ENCODE results near the gene PACSIN1. TPM values are rescaled to one million over a fixed set of nuclear protein-coding genes. Genes with fewer than 3 reads are reported as not detected.

PACSIN1 gene
- total RNA-seq, 5 donors from 2014 or later (not counting 1 experiment from before 2014, with no cell fraction given) = 0.86 to 3.2 (median 2.4) TPM

GRCh38 chr6:34575326-34575725 lies 109.5 kb downstream of the PACSIN1 start:
- Mint-ChIP-seq H3K36me3 (no peaks in the 10 kb centered on the region), H3K27me3 (no peaks in the 10 kb centered on the region), H3K4me3 (no peak overlapping the region), H3K9me3 (no peaks in the 10 kb centered on the region), H3K27ac (no peak overlapping the region), H3K4me1 (peaks cover 2 to 7% (median 4%) of the 10 kb centered on the region in 3 donors)
- H3K4me1 ChIP-seq (ENCODE audit: control insufficient read depth in 1 of 2, extremely low read depth in 1 of 2, insufficient read depth in 2 of 2, low read length in 2 of 2) = no peaks in the 10 kb centered on the region
- ATAC-seq (replicated peaks in 1 of 4) (no peak), DNase-seq (no peak)
- no CpG with 5 or more reads among the region's 3 CpGs for WGBS (ENCODE audit: insufficient coverage)
- ChIA-PET POLR2A (interaction anchor here in 1 of 2 donors (0.6 kb wide), 1 partner anchor 1208 kb away, joined by 5 read pairs; no protein-coding TSS in a partner anchor), CTCF (interaction anchor here in 1 of 2 donors (0.6 kb wide), 1 partner anchor 558 kb away, joined by 3 read pairs; no protein-coding TSS in a partner anchor)
- H3K36me3 ChIP-seq (ENCODE audit: control insufficient read depth in 2 of 2, extremely low read depth in 1 of 2, insufficient read depth in 1 of 2, low read length in 1 of 2) = no peaks in the 10 kb centered on the region
- no peak overlapping the region for H3K4me3 ChIP-seq (ENCODE audit: control insufficient read depth in 1 of 2, extremely low read depth in 1 of 2, low read length in 1 of 2)
- peaks cover 0 to 24% of the 10 kb centered on the region in 2 experiments for H3K27me3 ChIP-seq (replicated peaks in 1 of 2; ENCODE audit: control insufficient read depth in 2 of 2, extremely low read depth in 1 of 2, insufficient read depth in 2 of 2, low read length in 1 of 2)
- H3K9me3 ChIP-seq = no peaks in the 10 kb centered on the region
- no peak overlapping the region for H3K27ac ChIP-seq (ENCODE audit: low read length)

- H3K36me3 Mint-ChIP-seq = no peaks in the 10 kb centered on the region
- H3K9me3 Mint-ChIP-seq = no peaks in the 10 kb centered on the region
- WGBS (ENCODE audit: insufficient coverage) = 86% methylated on average over 16 of the region's 18 CpGs
- ATAC-seq (replicated peaks in 1 of 4) (no peak), DNase-seq (no peak)
- no peaks in the 10 kb centered on the region for H3K36me3 ChIP-seq (ENCODE audit: control insufficient read depth in 2 of 2, extremely low read depth in 1 of 2, insufficient read depth in 1 of 2, low read length in 1 of 2)
- H3K4me1 ChIP-seq (ENCODE audit: control insufficient read depth in 1 of 2, extremely low read depth in 1 of 2, insufficient read depth in 2 of 2, low read length in 2 of 2) = no peaks in the 10 kb centered on the region
- H3K27ac Mint-ChIP-seq = no peak overlapping the region
- ChIA-PET POLR2A (no interaction called here), CTCF (no interaction called here)
- no peaks in the 10 kb centered on the region for H3K9me3 ChIP-seq
- no peak overlapping the region for H3K4me3 ChIP-seq (ENCODE audit: control insufficient read depth in 1 of 2, extremely low read depth in 1 of 2, low read length in 1 of 2)
- peaks cover 0 to 15% of the 10 kb centered on the region in 2 experiments for H3K27me3 ChIP-seq (replicated peaks in 1 of 2; ENCODE audit: control insufficient read depth in 2 of 2, extremely low read depth in 1 of 2, insufficient read depth in 2 of 2, low read length in 1 of 2)
- H3K4me3 Mint-ChIP-seq = no peak overlapping the region
- H3K27ac ChIP-seq (ENCODE audit: low read length) = no peak overlapping the region
- H3K4me1 Mint-ChIP-seq = peaks cover 2 to 7% (median 4%) of the 10 kb centered on the region in 3 donors
- no peaks in the 10 kb centered on the region for H3K27me3 Mint-ChIP-seq
Observed at GRCh38 chr6:34576286-34576955, 110.5 kb downstream of the PACSIN1 start.

GRCh38 chr6:34578445-34579262 lies 112.8 kb downstream of the PACSIN1 start:
- Histone ChIP-seq H3K9me3 (no peaks in the 10 kb centered on the region), H3K36me3 (ENCODE audit: control insufficient read depth in 2 of 2, extremely low read depth in 1 of 2, insufficient read depth in 1 of 2, low read length in 1 of 2) (peaks cover 0 to 3% of the 10 kb centered on the region in 2 donors), H3K4me1 (ENCODE audit: control insufficient read depth in 1 of 2, extremely low read depth in 1 of 2, insufficient read depth in 2 of 2, low read length in 2 of 2) (no peaks in the 10 kb centered on the region), H3K27me3 (replicated peaks in 1 of 2; ENCODE audit: control insufficient read depth in 2 of 2, extremely low read depth in 1 of 2, insufficient read depth in 2 of 2, low read length in 1 of 2) (peaks cover 0 to 4% of the 10 kb centered on the region in 2 experiments), H3K4me3 (ENCODE audit: control insufficient read depth in 1 of 2, extremely low read depth in 1 of 2, low read length in 1 of 2) (no peak overlapping the region), H3K27ac (ENCODE audit: low read length) (no peak overlapping the region)
- H3K4me3 Mint-ChIP-seq = no peak overlapping the region
- POLR2A ChIA-PET = interaction anchor here in 1 of 2 donors (0.6 kb wide), 1 partner anchor 1670 kb away, joined by 5 read pairs; no protein-coding TSS in a partner anchor
- no peak for ATAC-seq (replicated peaks in 1 of 4)
- H3K27me3 Mint-ChIP-seq = no peaks in the 10 kb centered on the region
- CTCF ChIA-PET = interaction anchor here in 1 of 2 donors (0.7 kb wide), 1 partner anchor 401 kb away, joined by 4 read pairs; no protein-coding TSS in a partner anchor
- 100% methylated on average over 2 of the region's 7 CpGs for WGBS (ENCODE audit: insufficient coverage)
- no peaks in the 10 kb centered on the region for H3K36me3 Mint-ChIP-seq
- no peak overlapping the region for H3K27ac Mint-ChIP-seq
- no peaks in the 10 kb centered on the region for H3K9me3 Mint-ChIP-seq
- DNase-seq = no peak
- peaks cover 2 to 7% (median 4%) of the 10 kb centered on the region in 3 donors for H3K4me1 Mint-ChIP-seq

GRCh38 chr6:34580707-34581560 lies 115.1 kb downstream of the PACSIN1 start:
- H3K27ac Mint-ChIP-seq = peak overlapping the region in 1 of 2 donors; percentile 11
- H3K4me3 Mint-ChIP-seq = no peak overlapping the region
- no peak overlapping the region for H3K27ac ChIP-seq (ENCODE audit: low read length)
- H3K4me1 Mint-ChIP-seq = peaks cover 4 to 15% (median 4%) of the 10 kb centered on the region in 3 donors
- no peaks in the 10 kb centered on the region for H3K27me3 Mint-ChIP-seq
- no peaks in the 10 kb centered on the region for H3K36me3 Mint-ChIP-seq
- H3K36me3 ChIP-seq (ENCODE audit: control insufficient read depth in 2 of 2, extremely low read depth in 1 of 2, insufficient read depth in 1 of 2, low read length in 1 of 2) = peaks cover 0 to 3% of the 10 kb centered on the region in 2 donors
- no peak for ATAC-seq (replicated peaks in 1 of 4)
- no peak overlapping the region for H3K4me3 ChIP-seq (ENCODE audit: control insufficient read depth in 1 of 2, extremely low read depth in 1 of 2, low read length in 1 of 2)
- no peak for DNase-seq
- 96% methylated on average over 6 of the region's 6 CpGs for WGBS (ENCODE audit: insufficient coverage)
- no peaks in the 10 kb centered on the region for H3K9me3 ChIP-seq
- H3K9me3 Mint-ChIP-seq = no peaks in the 10 kb centered on the region
- ChIA-PET CTCF (no interaction called here), POLR2A (interaction anchor here in 1 of 2 donors (0.6 kb wide), 1 partner anchor 1933 kb away, joined by 3 read pairs; no protein-coding TSS in a partner anchor)
- no peaks in the 10 kb centered on the region for H3K4me1 ChIP-seq (ENCODE audit: control insufficient read depth in 1 of 2, extremely low read depth in 1 of 2, insufficient read depth in 2 of 2, low read length in 2 of 2)
- H3K27me3 ChIP-seq (replicated peaks in 1 of 2; ENCODE audit: control insufficient read depth in 2 of 2, extremely low read depth in 1 of 2, insufficient read depth in 2 of 2, low read length in 1 of 2) = no peaks in the 10 kb centered on the region

DNA sequence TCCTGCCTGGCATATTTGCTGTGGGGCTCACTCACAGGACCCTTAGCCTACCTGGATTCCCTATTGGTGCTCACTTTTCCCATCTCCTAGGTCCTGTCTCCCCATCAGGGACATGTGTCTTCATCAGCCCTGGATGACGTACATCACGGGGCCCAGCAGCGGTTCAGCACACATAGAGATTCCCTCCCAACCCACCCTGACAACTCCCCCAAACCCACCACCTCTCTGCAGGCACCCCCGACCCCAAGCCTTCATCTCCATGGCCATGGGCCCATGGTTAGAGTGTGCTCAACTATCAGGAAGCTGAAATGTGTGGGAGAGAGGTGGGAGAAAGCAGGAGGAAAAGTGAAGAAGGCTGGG lies 115.7 kb downstream of the PACSIN1 start:
- Histone ChIP-seq H3K4me1 (ENCODE audit: control insufficient read depth in 1 of 2, extremely low read depth in 1 of 2, insufficient read depth in 2 of 2, low read length in 2 of 2) (no peaks in the 10 kb centered on the region), H3K27me3 (replicated peaks in 1 of 2; ENCODE audit: control insufficient read depth in 2 of 2, extremely low read depth in 1 of 2, insufficient read depth in 2 of 2, low read length in 1 of 2) (no peaks in the 10 kb centered on the region), H3K36me3 (ENCODE audit: control insufficient read depth in 2 of 2, extremely low read depth in 1 of 2, insufficient read depth in 1 of 2, low read length in 1 of 2) (peaks cover 1 to 8% of the 10 kb centered on the region in 2 donors), H3K9me3 (no peaks in the 10 kb centered on the region), H3K27ac (ENCODE audit: low read length) (no peak overlapping the region), H3K4me3 (ENCODE audit: control insufficient read depth in 1 of 2, extremely low read depth in 1 of 2, low read length in 1 of 2) (no peak overlapping the region)
- Mint-ChIP-seq H3K4me1 (peaks cover 0 to 9% (median 2%) of the 10 kb centered on the region in 3 donors), H3K27ac (peak overlapping the region in 1 of 2 donors; percentile 39), H3K4me3 (no peak overlapping the region), H3K27me3 (no peaks in the 10 kb centered on the region), H3K36me3 (no peaks in the 10 kb centered on the region), H3K9me3 (no peaks in the 10 kb centered on the region)
- WGBS (ENCODE audit: insufficient coverage) = 100% methylated on average over 3 of the region's 4 CpGs
- ATAC-seq (replicated peaks in 1 of 4) (no peak), DNase-seq (no peak)
- CTCF ChIA-PET = no interaction called here
- POLR2A ChIA-PET = no interaction called here

- no peak overlapping the region for H3K4me3 ChIP-seq (ENCODE audit: control insufficient read depth in 1 of 2, extremely low read depth in 1 of 2, low read length in 1 of 2)
- H3K4me3 Mint-ChIP-seq = no peak overlapping the region
- ATAC-seq (replicated peaks in 1 of 4) = no peak
- H3K27me3 Mint-ChIP-seq = no peaks in the 10 kb centered on the region
- no peak overlapping the region for H3K27ac Mint-ChIP-seq
- no peaks in the 10 kb centered on the region for H3K9me3 ChIP-seq
- WGBS (ENCODE audit: insufficient coverage) = 100% methylated on average over 3 of the region's 6 CpGs
- no peaks in the 10 kb centered on the region for H3K9me3 Mint-ChIP-seq
- no peak overlapping the region for H3K27ac ChIP-seq (ENCODE audit: low read length)
- ChIA-PET POLR2A (interaction anchor here in 1 of 2 donors (0.5 kb wide), 1 partner anchor 113 kb away, joined by 7 read pairs; no protein-coding TSS in a partner anchor), CTCF (interaction anchor here in 1 of 2 donors (1.1 kb wide), 1 partner anchor 123 kb away, joined by 5 read pairs; no protein-coding TSS in a partner anchor)
- peaks cover 0 to 8% (median 2%) of the 10 kb centered on the region in 3 donors for H3K4me1 Mint-ChIP-seq
- peak in 3 of 35 experiments; percentile 10 to 26 (median 12) for DNase-seq
- no peaks in the 10 kb centered on the region for H3K4me1 ChIP-seq (ENCODE audit: control insufficient read depth in 1 of 2, extremely low read depth in 1 of 2, insufficient read depth in 2 of 2, low read length in 2 of 2)
- H3K36me3 ChIP-seq (ENCODE audit: control insufficient read depth in 2 of 2, extremely low read depth in 1 of 2, insufficient read depth in 1 of 2, low read length in 1 of 2) = peaks cover 13 to 21% of the 10 kb centered on the region in 2 donors
- no peaks in the 10 kb centered on the region for H3K27me3 ChIP-seq (replicated peaks in 1 of 2; ENCODE audit: control insufficient read depth in 2 of 2, extremely low read depth in 1 of 2, insufficient read depth in 2 of 2, low read length in 1 of 2)
- peaks cover 4% of the 10 kb centered on the region for H3K36me3 Mint-ChIP-seq
Observed at GRCh38 chr6:34583461-34583860, 117.6 kb downstream of the PACSIN1 start.
